KMS-11 (cell line): ENCODE data around the gene CRISPLD2.

ENCODE experiments used
- H2AFZ ChIP-seq: fragments of 200-600 bp; sonication (generic); 2 replicates; pipeline ENCODE4 v1.6.1; 2016; ENCODE audit warnings: antibody characterized with exemption, mixed run types, low read depth
- H3K27ac ChIP-seq: fragments of 200-600 bp; sonication (generic); 2 replicates; pipeline ENCODE4 v1.6.1; 2016; ENCODE audit warnings: mild to moderate bottlenecking, mixed run types
- H3K27me3 ChIP-seq: fragments of 200-600 bp; sonication (generic); 2 replicates; pipeline ENCODE4 v1.6.1; 2017; ENCODE audit warnings: mild to moderate bottlenecking, low read depth, mixed run types, moderate library complexity; ENCODE audit not compliant: insufficient read depth
- H3K36me3 ChIP-seq: fragments of 200-600 bp; sonication (generic); 2 replicates; pipeline ENCODE4 v1.6.1; 2017; ENCODE audit warnings: mild to moderate bottlenecking, mixed run types; ENCODE audit not compliant: insufficient read depth
- H3K4me1 ChIP-seq: fragments of 200-600 bp; sonication (generic); 2 replicates; pipeline ENCODE4 v1.6.1; 2016; ENCODE audit warnings: mild to moderate bottlenecking, low read depth, mixed run types; ENCODE audit not compliant: poor library complexity, severe bottlenecking
- H3K4me2 ChIP-seq: fragments of 200-600 bp; sonication (generic); 2 replicates; pipeline ENCODE4 v1.7.0; 2016; ENCODE audit warnings: mild to moderate bottlenecking, mixed run types
- H3K4me3 ChIP-seq: fragments of 200-600 bp; sonication (generic); IDR thresholded peaks from 2 replicates; pipeline ENCODE4 v1.6.1; 2017; ENCODE audit warnings: low read depth, low read length, mixed read lengths; ENCODE audit not compliant: insufficient read depth
- H3K79me2 ChIP-seq: fragments of 200-600 bp; sonication (generic); 2 replicates; pipeline ENCODE4 v1.6.1; 2016; ENCODE audit warnings: low read depth, mixed run types; ENCODE audit not compliant: insufficient read depth
- H3K9ac ChIP-seq: fragments of 200-600 bp; sonication (generic); 2 replicates; pipeline ENCODE4 v1.6.1; 2016; ENCODE audit warnings: mild to moderate bottlenecking, mixed run types
- H4K20me1 ChIP-seq: fragments of 200-600 bp; sonication (generic); 2 replicates; pipeline ENCODE4 v1.6.1; 2016; ENCODE audit warnings: mild to moderate bottlenecking, mixed run types; ENCODE audit not compliant: insufficient read depth
- CTCF ChIP-seq: fragments of 200-600 bp; sonication (generic); conservative IDR thresholded peaks from 2 replicates; pipeline ENCODE4 v1.6.1; 2017; ENCODE audit warnings: low read depth, mild to moderate bottlenecking, antibody characterized with exemption, low read length, moderate library complexity, mixed read lengths

The CRISPLD2 gene

GRCh38 chr16:84916850-84917249 is 97.1 kb downstream of the CRISPLD2 start:
- Histone ChIP-seq H4K20me1 (no peaks in the 10 kb centered on the region), H3K4me2 (no peak overlapping the region), H3K4me3 (no peak overlapping the region), H3K9ac (no peak overlapping the region), H3K79me2 (no peaks in the 10 kb centered on the region), H3K27me3 (peaks cover 88% of the 10 kb centered on the region), H2AFZ (no peak overlapping the region), H3K27ac (no peak overlapping the region), H3K36me3 (no peaks in the 10 kb centered on the region), H3K4me1 (no peaks in the 10 kb centered on the region)
- TF ChIP-seq CTCF, result no peak

- no peak for TF ChIP-seq CTCF
- Histone ChIP-seq H2AFZ (no peak overlapping the region), H3K27me3 (peaks cover 87% of the 10 kb centered on the region), H3K4me2 (no peak overlapping the region), H3K4me1 (no peaks in the 10 kb centered on the region), H3K79me2 (no peaks in the 10 kb centered on the region), H3K4me3 (no peak overlapping the region), H4K20me1 (no peaks in the 10 kb centered on the region), H3K9ac (no peak overlapping the region), H3K36me3 (no peaks in the 10 kb centered on the region), H3K27ac (no peak overlapping the region)
Observed at GRCh38 chr16:84917492-84917891, 97.7 kb downstream of the CRISPLD2 start.

DNA sequence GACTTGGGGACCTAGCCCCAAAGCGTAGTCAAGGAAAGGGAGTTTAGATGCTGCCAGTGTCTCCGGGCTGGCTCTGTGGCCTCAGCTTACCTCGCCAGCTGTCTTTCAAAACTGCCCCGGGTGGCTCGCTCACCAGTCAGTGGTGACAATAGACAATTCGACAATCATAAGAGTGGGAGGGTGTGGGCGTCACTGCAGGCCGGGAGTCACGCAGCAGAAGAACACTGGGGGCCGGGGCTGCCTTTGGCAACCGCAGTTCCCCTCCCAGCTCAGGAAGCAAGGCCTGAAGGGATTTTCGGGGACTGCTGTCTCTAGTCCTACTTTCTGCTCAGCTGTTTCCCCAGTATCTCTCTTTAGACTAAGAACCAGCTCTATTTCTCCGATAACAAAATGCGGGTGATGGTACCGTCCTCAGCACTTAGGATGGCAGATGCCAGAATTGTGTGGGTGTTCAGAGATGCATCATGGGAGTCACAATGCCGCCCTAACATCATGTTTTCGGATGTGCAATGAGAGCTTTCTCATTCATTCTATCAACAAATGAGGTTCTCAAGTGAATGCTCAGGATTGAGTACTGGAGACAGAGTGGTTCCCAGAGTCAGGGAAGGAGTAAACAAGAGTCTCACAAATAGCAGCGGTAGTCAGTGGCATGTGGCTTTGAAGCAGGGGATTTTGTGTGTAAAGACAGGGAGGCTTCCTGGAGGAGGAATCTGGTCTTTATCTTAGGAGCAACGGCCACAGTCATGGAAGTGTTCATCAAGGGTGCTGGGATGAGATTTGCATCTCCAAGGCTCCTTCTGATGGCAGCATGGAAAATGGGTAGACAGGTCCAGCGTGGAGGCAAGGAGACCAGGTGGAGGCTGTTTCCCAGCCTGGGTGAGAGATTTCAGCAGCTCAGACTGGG is 98.5 kb downstream of the CRISPLD2 start:
- Histone ChIP-seq H3K79me2 (no peaks in the 10 kb centered on the region), H3K36me3 (no peaks in the 10 kb centered on the region), H3K4me3 (no peak overlapping the region), H3K4me2 (no peak overlapping the region), H3K27ac (no peak overlapping the region), H2AFZ (no peak overlapping the region), H3K9ac (no peak overlapping the region), H3K4me1 (no peaks in the 10 kb centered on the region), H3K27me3 (peaks cover 84% of the 10 kb centered on the region), H4K20me1 (no peaks in the 10 kb centered on the region)
- no peak for TF ChIP-seq CTCF

DNA sequence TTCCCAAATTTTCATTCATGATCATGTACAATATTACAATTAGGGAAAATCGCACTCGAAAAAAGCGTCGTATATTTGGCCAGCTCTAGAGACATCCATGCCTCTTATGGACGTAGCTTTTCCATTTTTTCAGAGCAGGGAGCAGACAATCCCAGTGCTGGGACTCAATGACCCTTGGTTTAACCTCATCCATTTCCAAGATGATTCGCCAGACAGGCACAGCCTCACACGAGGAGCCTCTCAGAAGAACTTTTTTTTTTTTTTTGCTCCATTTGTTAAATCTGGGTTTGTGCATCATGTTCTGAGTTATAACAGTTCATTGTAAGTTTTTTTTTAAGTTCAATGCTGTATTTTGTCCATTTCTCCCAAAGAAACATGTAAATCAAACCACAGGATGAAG is 99.5 kb downstream of the CRISPLD2 start:
- no peak for TF ChIP-seq CTCF
- Histone ChIP-seq H3K27ac (no peak overlapping the region), H3K4me2 (no peak overlapping the region), H3K79me2 (no peaks in the 10 kb centered on the region), H3K4me1 (no peaks in the 10 kb centered on the region), H2AFZ (no peak overlapping the region), H3K36me3 (no peaks in the 10 kb centered on the region), H3K9ac (no peak overlapping the region), H3K4me3 (no peak overlapping the region), H4K20me1 (no peaks in the 10 kb centered on the region), H3K27me3 (peaks cover 78% of the 10 kb centered on the region)
